ENCODE measurements around the gene SH3TC2.

The SH3TC2 gene

DNA sequence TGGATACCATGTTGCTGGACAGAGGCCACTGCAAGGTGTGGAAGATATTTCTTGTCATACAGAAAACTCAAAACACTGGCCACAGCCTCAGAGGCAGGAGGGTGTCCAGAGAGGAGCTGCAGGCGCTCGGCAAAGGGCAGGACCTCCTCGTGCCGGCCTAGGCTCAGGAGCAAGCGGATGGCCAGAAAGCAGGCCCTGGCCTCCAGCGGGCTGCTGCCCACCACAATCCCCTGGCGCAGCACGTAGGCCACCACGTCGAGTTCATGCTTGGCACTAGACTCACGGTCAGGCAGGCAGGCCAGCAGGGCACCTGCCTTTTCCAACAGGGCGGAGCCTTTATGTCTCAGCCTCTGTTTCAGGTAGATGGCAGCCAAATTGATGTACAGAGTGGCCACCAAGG lies 35.2 kb downstream of the SH3TC2 start:
- DNase-seq = no peak

- no peak for DNase-seq
Measured at GRCh38 chr5:149024943-149025342, 37.9 kb downstream of the SH3TC2 start.

GRCh38 chr5:149024477-149024876 lies 38.4 kb downstream of the SH3TC2 start:
- no peak for DNase-seq

DNA sequence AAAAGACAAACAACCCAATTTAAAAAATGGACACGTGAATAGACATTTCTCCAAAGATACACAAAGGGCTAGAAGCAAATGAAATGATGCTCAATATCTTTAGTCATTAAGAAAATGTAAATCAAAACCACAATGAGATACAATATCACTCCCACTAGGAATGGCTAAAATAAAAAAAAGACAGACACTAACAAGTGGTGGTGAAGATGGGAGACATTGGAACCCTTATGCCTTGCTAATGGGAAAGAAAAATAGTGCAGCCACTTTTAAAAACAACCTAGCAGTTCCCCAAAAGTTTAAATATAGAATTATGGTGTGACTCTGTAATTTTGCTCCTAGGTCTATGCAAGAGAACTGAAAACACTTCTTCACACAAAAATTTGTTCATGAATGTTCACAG lies 40.7 kb downstream of the SH3TC2 start:
- no peak for DNase-seq

DNA sequence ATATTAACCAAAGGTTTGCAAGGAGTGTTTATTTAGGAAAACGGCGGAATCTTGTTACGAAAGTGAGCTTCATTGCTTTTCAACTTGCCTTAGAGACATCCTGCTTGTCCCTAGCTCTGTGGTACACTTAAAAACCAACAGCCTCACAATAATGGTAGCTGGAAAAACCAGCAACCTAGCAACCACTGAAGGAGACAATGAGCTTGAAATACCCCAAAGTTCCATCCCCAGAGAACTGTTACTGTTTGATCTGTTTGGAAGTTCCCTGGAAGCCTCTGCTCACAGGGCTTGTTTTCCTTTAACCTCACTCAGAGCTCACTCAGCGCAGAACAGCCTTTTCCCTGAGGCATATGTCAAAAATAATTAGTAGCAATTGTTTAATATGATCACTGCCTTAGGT lies 43.2 kb downstream of the SH3TC2 start:
- DNase-seq = no peak

DNA sequence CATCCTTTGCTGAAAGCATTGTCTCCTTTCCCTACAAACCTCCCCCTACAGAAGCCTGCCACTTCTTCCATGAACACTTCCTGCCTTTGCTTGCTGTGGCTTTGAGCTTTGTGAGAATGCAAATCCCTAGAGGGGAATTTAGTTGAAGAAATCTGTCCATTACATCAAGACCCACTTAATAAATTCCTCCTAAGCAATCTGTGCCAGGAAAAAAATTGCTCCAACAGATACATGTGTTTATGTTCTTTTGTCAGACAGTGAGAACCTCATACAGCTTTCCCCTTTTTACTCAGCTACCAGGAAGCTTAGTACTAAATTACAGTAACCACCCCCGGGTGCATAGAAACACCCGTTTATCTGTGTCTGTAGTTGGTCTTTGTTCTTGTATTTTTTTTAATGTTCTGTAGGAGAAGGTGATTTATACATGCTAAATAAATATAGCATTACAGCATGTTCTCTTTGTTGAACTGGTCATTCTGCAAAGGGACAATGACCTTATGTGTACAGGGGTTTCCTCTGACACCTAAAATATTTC lies 43.9 kb downstream of the SH3TC2 start:
- DNase-seq = no peak

- no peak for DNase-seq
Measured at GRCh38 chr5:149017636-149018035, 45.2 kb downstream of the SH3TC2 start.

GRCh38 chr5:149015561-149015960 lies 47.3 kb downstream of the SH3TC2 start:
- no peak for DNase-seq

- DNase-seq = no peak
Measured at GRCh38 chr5:149015126-149015525, 47.7 kb downstream of the SH3TC2 start.

DNA sequence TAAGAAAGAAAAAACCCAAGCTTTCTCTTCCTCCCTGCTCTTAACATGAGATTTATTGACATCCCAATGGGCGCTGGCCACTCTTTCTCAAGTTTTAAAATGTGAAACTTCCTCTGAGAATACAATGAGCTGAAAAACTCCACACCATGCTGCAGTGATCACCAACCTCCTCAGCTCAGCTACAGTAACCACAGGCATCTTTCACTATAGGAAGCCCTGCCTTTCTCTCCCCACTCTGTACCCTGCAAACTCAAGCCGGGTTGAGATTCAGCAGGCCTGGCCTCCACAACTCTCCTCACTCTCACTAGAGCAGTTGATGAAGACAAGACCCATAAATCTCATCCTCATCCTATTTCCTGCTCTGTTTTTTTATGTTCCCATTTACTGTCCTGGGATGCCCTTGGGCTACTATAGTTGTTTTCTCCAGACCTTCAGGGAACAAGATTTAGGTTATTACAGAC lies 48.3 kb downstream of the SH3TC2 start:
- DNase-seq = no peak

GRCh38 chr5:149013796-149014195 lies 49.1 kb downstream of the SH3TC2 start:
- no peak for DNase-seq

- DNase-seq = no peak
Measured at GRCh38 chr5:149012350-149012749, 50.5 kb downstream of the SH3TC2 start.

DNA sequence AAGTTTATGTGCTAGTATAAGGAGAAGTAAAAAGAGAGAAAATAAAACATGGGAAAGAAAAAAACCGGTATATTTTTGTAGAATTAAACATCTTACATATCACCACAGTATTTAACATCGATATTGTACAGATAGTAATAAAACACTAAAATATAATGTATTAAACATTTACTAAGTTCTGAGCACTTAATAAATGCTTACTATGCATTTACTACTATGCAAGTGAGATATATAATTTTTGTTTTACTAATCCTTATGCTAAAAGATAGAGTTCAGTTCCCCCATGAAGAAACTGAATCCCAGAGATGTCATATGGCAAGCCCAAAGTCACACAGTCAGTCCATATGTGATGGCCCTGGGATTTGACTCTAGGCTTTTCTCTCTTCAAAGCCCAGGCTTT lies 51.1 kb downstream of the SH3TC2 start:
- DNase-seq = no peak

DNA sequence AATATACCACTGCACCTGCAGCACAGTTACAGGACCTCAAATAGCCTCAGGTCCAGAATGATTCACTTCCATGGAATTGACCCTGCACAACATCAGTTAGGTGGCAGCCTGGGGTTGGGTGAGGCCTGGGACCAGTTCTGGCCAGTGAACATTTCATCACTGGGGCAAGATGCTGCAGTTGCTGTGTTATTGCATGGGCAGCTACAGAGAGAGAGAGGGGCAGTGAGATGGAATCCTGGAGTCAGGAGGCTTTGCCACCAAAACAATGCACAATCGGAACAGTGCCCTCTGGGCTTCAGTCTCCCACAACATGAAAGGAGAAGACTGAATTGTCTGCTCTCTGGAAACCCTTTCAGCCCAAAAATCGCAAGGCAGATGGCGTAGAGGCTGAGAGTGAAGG lies 51.8 kb downstream of the SH3TC2 start:
- no peak for DNase-seq

DNA sequence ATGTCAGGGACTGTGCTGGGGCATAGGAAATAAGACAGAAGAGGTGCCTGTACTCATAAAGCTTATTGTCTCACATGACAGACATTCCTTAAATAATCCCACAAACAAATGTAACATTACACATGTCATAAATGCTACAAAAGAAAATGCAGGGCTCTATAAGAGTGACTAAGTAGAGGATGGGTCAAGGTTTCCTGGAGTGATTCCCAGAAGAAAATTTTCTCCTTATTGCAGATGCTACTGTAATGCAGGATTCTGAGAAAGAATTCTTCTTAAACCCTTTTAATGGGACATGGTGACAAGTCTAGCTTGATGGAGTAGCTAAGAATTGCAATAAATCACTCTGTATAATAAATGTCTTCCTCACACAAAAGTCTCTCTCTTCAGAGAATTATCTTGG lies 55.7 kb downstream of the SH3TC2 start:
- no peak for DNase-seq

DNA sequence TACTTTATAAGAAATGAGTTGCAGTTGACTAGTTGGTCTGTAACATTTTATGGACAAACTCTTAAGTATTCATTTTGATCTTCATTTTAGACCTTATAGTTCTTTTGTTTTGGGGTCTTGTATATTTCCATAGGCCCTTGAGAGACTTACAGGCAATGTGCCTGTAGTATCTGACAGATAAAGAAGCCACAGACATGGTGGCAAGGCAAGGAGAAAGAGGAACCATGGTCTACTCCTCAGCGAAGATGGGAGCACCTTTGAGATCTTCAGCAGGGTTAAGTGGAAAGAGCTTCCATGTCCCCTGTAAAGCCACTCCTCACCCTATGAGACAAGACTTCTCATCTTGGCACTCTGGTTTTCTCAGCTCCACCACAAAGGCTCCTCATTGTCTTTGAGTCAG lies 56.4 kb downstream of the SH3TC2 start:
- no peak for DNase-seq

- DNase-seq = no peak
Measured at GRCh38 chr5:149005077-149005892, 57.6 kb downstream of the SH3TC2 start.

DNA sequence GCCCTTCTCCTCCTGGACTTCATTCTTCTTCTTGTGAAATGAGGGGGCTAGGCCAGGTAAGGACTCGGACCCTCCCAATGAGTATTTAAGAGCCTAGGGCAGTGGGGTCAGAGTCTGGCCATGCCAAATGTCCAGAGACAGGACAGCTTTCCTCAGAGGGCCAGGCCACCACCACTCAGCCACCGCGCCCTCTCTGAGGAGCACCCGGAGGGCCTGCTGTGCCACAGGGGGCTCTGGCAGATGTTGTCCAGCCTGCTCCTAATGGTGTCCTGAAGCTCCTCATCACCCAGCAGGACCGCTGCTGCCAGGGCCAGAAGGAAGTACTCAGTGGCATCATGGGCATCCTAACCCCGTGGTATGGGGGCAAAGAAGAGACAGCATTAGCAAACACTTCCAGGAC lies 58.3 kb downstream of the SH3TC2 start:
- DNase-seq = no peak

DNA sequence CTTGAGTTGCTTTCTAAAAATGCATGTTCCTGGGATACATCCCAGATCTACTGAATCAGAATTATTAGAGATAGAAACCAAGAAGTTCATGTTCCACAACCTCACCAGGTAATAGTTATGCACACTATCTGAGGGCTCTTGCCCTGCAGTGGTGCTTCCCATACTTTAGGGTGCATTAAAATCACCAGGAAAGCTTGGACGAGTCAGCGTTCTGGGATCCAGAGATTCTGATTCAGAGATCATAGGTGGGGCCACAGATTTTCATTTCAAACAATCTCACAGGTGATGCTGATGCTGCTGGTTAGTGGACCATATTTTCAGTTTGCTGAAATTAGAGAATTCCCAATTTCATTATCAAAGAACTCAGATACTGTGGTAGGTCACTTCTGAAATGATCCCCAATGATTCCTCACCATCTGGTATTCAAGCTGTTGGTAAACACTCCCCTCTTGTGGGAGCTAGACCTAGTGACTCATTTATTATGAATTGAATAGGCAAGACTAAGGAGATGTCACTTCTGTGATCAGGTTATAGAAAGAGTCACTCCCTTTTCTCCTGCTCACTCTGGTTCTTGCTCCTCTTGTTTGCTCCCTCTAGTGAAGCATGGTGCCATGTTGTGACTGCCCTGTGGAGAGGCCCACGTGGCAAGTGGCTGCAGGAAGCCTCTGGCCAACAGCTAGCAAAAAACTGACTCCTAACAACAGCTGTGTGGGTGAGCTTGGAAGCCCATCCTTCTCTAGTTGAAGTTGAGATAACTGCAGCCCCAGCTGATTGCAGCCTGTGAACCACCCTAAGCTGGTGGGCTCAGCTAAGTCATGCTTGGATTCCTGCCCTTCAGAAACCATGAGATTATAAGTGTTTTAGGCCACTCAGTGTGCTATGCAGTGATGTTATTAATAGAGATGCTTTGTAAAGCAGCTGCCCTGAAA lies 59.8 kb downstream of the SH3TC2 start:
- DNase-seq = no peak

DNA sequence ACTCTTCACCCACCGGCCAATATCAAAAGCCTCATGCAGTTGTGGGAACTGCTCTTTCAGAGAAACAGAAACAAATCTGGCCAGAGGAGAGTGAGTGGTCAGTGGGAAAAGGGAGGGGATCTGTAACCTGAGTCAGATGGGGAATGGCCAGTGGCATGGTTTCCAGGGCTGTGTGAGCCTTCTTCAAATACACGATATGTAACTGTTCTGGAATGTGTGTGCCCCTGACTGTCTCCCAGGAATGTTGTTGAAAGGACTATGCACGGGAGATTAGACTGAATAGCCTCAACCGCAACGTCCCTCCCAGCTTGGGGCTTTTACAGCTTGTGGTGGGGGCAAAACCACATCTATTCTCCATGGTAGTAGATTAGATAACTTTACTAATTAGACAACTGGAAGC lies 60.8 kb downstream of the SH3TC2 start:
- DNase-seq = no peak

GRCh38 chr5:149001162-149001561 lies 61.7 kb downstream of the SH3TC2 start:
- no peak for DNase-seq

DNA sequence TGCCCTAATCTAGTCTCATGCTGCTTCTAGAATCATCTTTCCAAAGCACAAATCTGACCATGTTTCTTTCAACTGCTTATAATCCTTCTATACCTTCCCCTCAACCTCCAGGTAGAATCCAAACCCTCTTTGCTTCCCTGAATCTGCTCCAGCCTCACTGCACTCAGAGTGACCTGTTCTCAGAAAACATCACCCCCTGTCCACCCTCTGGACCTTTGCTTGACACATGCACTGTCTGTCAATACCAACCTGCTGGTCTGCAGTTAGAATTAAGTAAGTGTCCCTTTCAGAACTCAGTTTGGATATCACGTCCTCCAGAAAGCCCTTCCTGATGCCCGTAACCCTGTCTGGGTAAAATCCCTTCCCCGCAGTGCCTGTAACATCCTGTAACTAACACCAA lies 63.1 kb downstream of the SH3TC2 start:
- DNase-seq = no peak

GRCh38 chr5:148998174-148998797 lies 64.6 kb downstream of the SH3TC2 start:
- DNase-seq = peak in 1 of 2 donors; percentile 29

All from activated CD4-positive, alpha-beta T cell treated with anti-CD3 and anti-CD28 coated beads for 4 hours (primary cell).